ENCODE data around the gene MLLT6. TPM values are rescaled to one million over a fixed set of nuclear protein-coding genes. Genes with fewer than 3 reads are reported as not detected.

MLLT6 gene
- total RNA-seq, 1 experiment from 2014 or later, result 24.7 TPM

- POLR2A ChIA-PET (ENCODE audit: unreplicated experiment), result no interaction called here
These were observed 41.9 kb downstream of the MLLT6 start for GRCh38 chr17:38746849-38747462.

GRCh38 chr17:38747463-38748148 is 42.5 kb downstream of the MLLT6 start:
- Histone ChIP-seq H3K9ac (ENCODE audit: low read length) (peak overlapping the region; percentile 69), H4K20me1 (ENCODE audit: low read length) (0 out of 2 replicates have a peak, but pooled peaks cover 4% of the 10 kb centered on the region), H3K4me3 (ENCODE audit: low read length) (peak overlapping the region; percentile 96), H3K36me3 (ENCODE audit: low read depth, low read length) (no peaks in the 10 kb centered on the region), H3K9me2 (replicated peaks; ENCODE audit: low read length) (no peaks in the 10 kb centered on the region), H2AFZ (ENCODE audit: low read length) (peak overlapping the region; percentile 87), H3K27ac (ENCODE audit: low read length) (no peak overlapping the region), H3K9me3 (ENCODE audit: low read length) (no peaks in the 10 kb centered on the region), H3K79me2 (ENCODE audit: low read length) (peaks cover 68% of the 10 kb centered on the region), H3K27me3 (ENCODE audit: low read length) (no peaks in the 10 kb centered on the region), H3F3A (ENCODE audit: low read length, unreplicated experiment) (no peaks in the 10 kb centered on the region), H3K4me1 (ENCODE audit: insufficient read depth, low read length) (peaks cover 18% of the 10 kb centered on the region), H3K4me2 (ENCODE audit: low read length) (peak overlapping the region; percentile 82)
- intact Hi-C loops (cut with micrococcal nuclease), result no loop called here
- no peak for TF ChIP-seq EZH2 (IDR thresholded peaks at IDR 0.05; ENCODE audit: low read length, unreplicated experiment)
- TF ChIP-seq EZH2phosphoT487 (IDR thresholded peaks at IDR 0.05; ENCODE audit: borderline replicate concordance, low read length), result no peak
- TF ChIP-seq CTCF (conservative IDR thresholded peaks at IDR 0.05; ENCODE audit: low read depth, low read length), result no peak
- ATAC-seq (no peak), DNase-seq (no peak)
- no TSS peak for BruUV-seq (replicated peaks)
- POLR2A ChIA-PET (ENCODE audit: unreplicated experiment), result no interaction called here
- CTCF ChIA-PET, result no interaction called here

More at GRCh38 chr17:38746849-38747462, 41.9 kb downstream of the MLLT6 start:
- Histone ChIP-seq H3K27me3 (ENCODE audit: low read length) (no peaks in the 10 kb centered on the region), H4K20me1 (ENCODE audit: low read length) (0 out of 2 replicates have a peak, but pooled peaks cover 4% of the 10 kb centered on the region), H2AFZ (ENCODE audit: low read length) (no peak overlapping the region), H3K79me2 (ENCODE audit: low read length) (peaks cover 74% of the 10 kb centered on the region), H3K27ac (ENCODE audit: low read length) (no peak overlapping the region), H3K4me2 (ENCODE audit: low read length) (peak overlapping the region; percentile 82), H3K9ac (ENCODE audit: low read length) (peak overlapping the region; percentile 69; the same call in 1 of the 2 replicates), H3F3A (ENCODE audit: low read length, unreplicated experiment) (no peaks in the 10 kb centered on the region), H3K4me3 (ENCODE audit: low read length) (peak overlapping the region; percentile 96), H3K4me1 (ENCODE audit: insufficient read depth, low read length) (peaks cover 18% of the 10 kb centered on the region), H3K9me2 (replicated peaks; ENCODE audit: low read length) (no peaks in the 10 kb centered on the region), H3K9me3 (ENCODE audit: low read length) (no peaks in the 10 kb centered on the region), H3K36me3 (ENCODE audit: low read depth, low read length) (no peaks in the 10 kb centered on the region)
- no peak for TF ChIP-seq EZH2phosphoT487 (IDR thresholded peaks at IDR 0.05; ENCODE audit: borderline replicate concordance, low read length)
- no peak for TF ChIP-seq EZH2 (IDR thresholded peaks at IDR 0.05; ENCODE audit: low read length, unreplicated experiment)
- TF ChIP-seq CTCF (conservative IDR thresholded peaks at IDR 0.05; ENCODE audit: low read depth, low read length), result no peak
- BruUV-seq (replicated peaks), result no TSS peak
- intact Hi-C loops (cut with micrococcal nuclease), result no loop called here
- CTCF ChIA-PET, result no interaction called here
- DNase-seq (no peak), ATAC-seq (no peak)
